Neuronal stem cell (in vitro differentiated cells): ENCODE data around the gene PRICKLE1.

Source experiments
- DNase-seq: peaks from one replicate; pipeline ENCODE4 v3.0.0-alpha.2; 2013; ENCODE audit warnings: low spot score
- H2AFZ ChIP-seq: one replicate; pipeline ENCODE4 v1.6.1; 2013; ENCODE audit warnings: mild to moderate bottlenecking, low read length, inconsistent platforms
- H2AK5ac ChIP-seq: 2 replicates; pipeline ENCODE4 v1.6.1; 2013; ENCODE audit warnings: low read depth, mild to moderate bottlenecking, inconsistent platforms, low read length, moderate library complexity, mixed read lengths
- H2BK120ac ChIP-seq: 2 replicates; pipeline ENCODE4 v1.6.1; 2013; ENCODE audit warnings: low read depth, mild to moderate bottlenecking, inconsistent platforms, low read length, moderate library complexity, mixed read lengths
- H2BK12ac ChIP-seq: one replicate; pipeline ENCODE4 v1.6.1; 2013; ENCODE audit warnings: low read length, inconsistent platforms
- H2BK15ac ChIP-seq: 2 replicates; pipeline ENCODE4 v1.6.1; 2013; ENCODE audit warnings: mild to moderate bottlenecking, low read length, inconsistent platforms, mixed read lengths
- H2BK5ac ChIP-seq: one replicate; pipeline ENCODE4 v1.6.1; 2013; ENCODE audit warnings: inconsistent platforms, mild to moderate bottlenecking, low read length, moderate library complexity
- H3K14ac ChIP-seq: one replicate; pipeline ENCODE4 v1.6.1; 2013; ENCODE audit warnings: low read length, inconsistent platforms
- H3K18ac ChIP-seq: 2 replicates; pipeline ENCODE4 v1.6.1; 2013; ENCODE audit warnings: low read length, inconsistent platforms
- H3K23ac ChIP-seq: 2 replicates; pipeline ENCODE4 v1.6.1; 2013; ENCODE audit warnings: low read depth, mild to moderate bottlenecking, mixed read lengths, low read length, inconsistent platforms; ENCODE audit not compliant: poor library complexity
- H3K27ac ChIP-seq: replicated peaks from 3 replicates; pipeline ENCODE4 v1.5.1; 2013; ENCODE audit warnings: low read length, inconsistent platforms
- H3K27me3 ChIP-seq, 3 experiments: 2 replicates each; pipeline ENCODE4 v1.6.1; 2013; ENCODE audit warnings: low read length in 3 of 3, mild to moderate bottlenecking in 2 of 3, inconsistent platforms in 1 of 3, low read depth in 1 of 3, mixed read lengths in 1 of 3, moderate library complexity in 1 of 3; ENCODE audit not compliant: control insufficient read depth in 3 of 3, insufficient read depth in 3 of 3
- H3K36me3 ChIP-seq, 2 donors: replicated peaks in 1 of 2; 2 replicates each; pipeline ENCODE4 v1.6.1; 2013; ENCODE audit warnings: low read length in 2 of 2; ENCODE audit not compliant: control insufficient read depth in 2 of 2, insufficient read depth in 2 of 2
- H3K4ac ChIP-seq: 2 replicates; pipeline ENCODE4 v1.6.1; 2013; ENCODE audit warnings: inconsistent platforms, mild to moderate bottlenecking, low read length, moderate library complexity
- H3K4me1 ChIP-seq, 2 donors: 1 replicate in 1 of 2; 2 replicates in 1 of 2; pipeline ENCODE4 v1.6.1; 2013; ENCODE audit warnings: low read length in 2 of 2, low read depth in 1 of 2; ENCODE audit not compliant: control insufficient read depth in 2 of 2, insufficient read depth in 1 of 2
- H3K4me2 ChIP-seq: one replicate; pipeline ENCODE4 v1.6.1; 2013; ENCODE audit warnings: mild to moderate bottlenecking, low read length, inconsistent platforms; ENCODE audit not compliant: insufficient read depth, poor library complexity, severe bottlenecking
- H3K4me3 ChIP-seq, 2 donors: 2 replicates each; pipeline ENCODE4 v1.5.1; 2013; ENCODE audit warnings: low read length in 2 of 2, mild to moderate bottlenecking in 2 of 2, inconsistent platforms in 1 of 2, moderate library complexity in 1 of 2
- H3K79me1 ChIP-seq: one replicate; pipeline ENCODE4 v1.6.1; 2013; ENCODE audit warnings: low read depth, mild to moderate bottlenecking, inconsistent platforms, low read length, moderate library complexity
- H3K9ac ChIP-seq: one replicate; pipeline ENCODE4 v1.6.1; 2013; ENCODE audit warnings: mild to moderate bottlenecking, low read depth, low read length, inconsistent platforms; ENCODE audit not compliant: poor library complexity
- H3K9me3 ChIP-seq, 2 donors: replicated peaks in 1 of 2; 2 replicates each; pipeline versions ENCODE3 to v1.6.1; 2013; ENCODE audit warnings: low read length in 2 of 2, mild to moderate bottlenecking in 2 of 2, inconsistent platforms in 1 of 2, low read depth in 1 of 2, mixed read lengths in 1 of 2, moderate library complexity in 1 of 2; ENCODE audit not compliant: control insufficient read depth in 2 of 2, insufficient read depth in 1 of 2
- H4K8ac ChIP-seq: one replicate; pipeline ENCODE4 v1.6.1; 2013; ENCODE audit warnings: low read depth, mild to moderate bottlenecking, inconsistent platforms, low read length, moderate library complexity
- H4K91ac ChIP-seq: one replicate; pipeline ENCODE4 v1.6.1; 2013; ENCODE audit warnings: low read length, low read depth, mild to moderate bottlenecking, inconsistent platforms; ENCODE audit not compliant: poor library complexity
- WGBS, 2 donors: extraction: QIAGEN DNeasy Blood & Tissue Kit; methylation state at CpG; one replicate each; pipeline ENCODE4 v1.1.7; 2013; ENCODE audit warnings: missing lambda C conversion rate in 2 of 2, mixed read lengths in 1 of 2; ENCODE audit not compliant: insufficient read length in 2 of 2, insufficient replicate concordance in 1 of 2; ENCODE audit errors: extremely low coverage in 2 of 2; 5-methylcytosine and 5-hydroxymethylcytosine counted together

Gene PRICKLE1

GRCh38 chr12:42510823-42511222, 78.7 kb downstream of the PRICKLE1 start:
- H3K18ac ChIP-seq, result no peak overlapping the region
- no peak overlapping the region for H3K9ac ChIP-seq
- H3K4ac ChIP-seq, result no peak overlapping the region
- peaks cover 4 to 5% of the 10 kb centered on the region in 2 donors for H3K4me1 ChIP-seq
- H3K27ac ChIP-seq, result no peak overlapping the region
- no peak overlapping the region for H4K8ac ChIP-seq
- no peaks in the 10 kb centered on the region for H3K27me3 ChIP-seq
- H2BK12ac ChIP-seq, result no peak overlapping the region
- H3K79me1 ChIP-seq, result no peaks in the 10 kb centered on the region
- no peak overlapping the region for H2BK5ac ChIP-seq
- H2BK15ac ChIP-seq, result no peak overlapping the region
- no peaks in the 10 kb centered on the region for H3K36me3 ChIP-seq
- no peaks in the 10 kb centered on the region for H3K9me3 ChIP-seq
- H3K23ac ChIP-seq, result no peak overlapping the region
- H2AFZ ChIP-seq, result no peak overlapping the region
- H3K4me3 ChIP-seq, result no peak overlapping the region
- DNase-seq, result no peak
- no peak overlapping the region for H2AK5ac ChIP-seq
- no peak overlapping the region for H4K91ac ChIP-seq
- no peak overlapping the region for H2BK120ac ChIP-seq
- H3K4me2 ChIP-seq, result no peak overlapping the region
- H3K14ac ChIP-seq, result no peak overlapping the region

- H3K27me3 ChIP-seq, result no peaks in the 10 kb centered on the region
- peak overlapping the region; percentile 21 for H2AFZ ChIP-seq
- no peak overlapping the region for H2BK12ac ChIP-seq
- H2BK120ac ChIP-seq, result no peak overlapping the region
- H2BK5ac ChIP-seq, result no peak overlapping the region
- no peak overlapping the region for H2BK15ac ChIP-seq
- no peak overlapping the region for H3K23ac ChIP-seq
- H2AK5ac ChIP-seq, result no peak overlapping the region
- H3K4me2 ChIP-seq, result no peak overlapping the region
- no peaks in the 10 kb centered on the region for H3K79me1 ChIP-seq
- no peak overlapping the region for H3K27ac ChIP-seq
- no peak overlapping the region for H3K18ac ChIP-seq
- no CpG with 5 or more reads among the region's 5 CpGs for WGBS, 2 donors
- no peak overlapping the region for H3K4me3 ChIP-seq
- H3K9me3 ChIP-seq, result no peaks in the 10 kb centered on the region
- no peak for DNase-seq
- no peak overlapping the region for H3K14ac ChIP-seq
- peaks cover 4 to 5% of the 10 kb centered on the region in 2 donors for H3K4me1 ChIP-seq
- no peaks in the 10 kb centered on the region for H3K36me3 ChIP-seq
- H4K8ac ChIP-seq, result no peak overlapping the region
- no peak overlapping the region for H4K91ac ChIP-seq
- no peak overlapping the region for H3K9ac ChIP-seq
- H3K4ac ChIP-seq, result no peak overlapping the region
These were observed 80.6 kb downstream of the PRICKLE1 start for GRCh38 chr12:42508913-42509460.

GRCh38 chr12:42507565-42507964, 82.0 kb downstream of the PRICKLE1 start:
- Histone ChIP-seq H4K91ac (no peak overlapping the region), H3K79me1 (no peaks in the 10 kb centered on the region), H3K27me3 (no peaks in the 10 kb centered on the region), H4K8ac (no peak overlapping the region), H3K23ac (no peak overlapping the region), H3K18ac (no peak overlapping the region), H3K9ac (no peak overlapping the region), H2BK5ac (no peak overlapping the region), H3K4ac (no peak overlapping the region), H3K9me3 (no peaks in the 10 kb centered on the region), H2BK12ac (no peak overlapping the region), H3K4me3 (no peak overlapping the region), H2BK15ac (no peak overlapping the region), H3K14ac (no peak overlapping the region), H3K36me3 (no peaks in the 10 kb centered on the region), H3K4me2 (no peak overlapping the region), H3K4me1 (peaks cover 4 to 5% of the 10 kb centered on the region in 2 donors), H2BK120ac (no peak overlapping the region), H3K27ac (no peak overlapping the region), H2AFZ (no peak overlapping the region), H2AK5ac (no peak overlapping the region)
- DNase-seq, result no peak
- WGBS, 2 donors, result no CpG with 5 or more reads among the region's 3 CpGs

- no peak overlapping the region for H2BK12ac ChIP-seq
- H3K4me2 ChIP-seq, result no peak overlapping the region
- WGBS, 2 donors, result no CpG with 5 or more reads among the region's 4 CpGs
These were observed 82.5 kb downstream of the PRICKLE1 start for GRCh38 chr12:42507081-42507480.

More at GRCh38 chr12:42507081-42507480, 82.5 kb downstream of the PRICKLE1 start:
- Histone ChIP-seq H4K91ac (no peak overlapping the region), H2BK5ac (no peak overlapping the region), H3K27me3 (no peaks in the 10 kb centered on the region), H3K4me3 (no peak overlapping the region), H3K23ac (no peak overlapping the region), H3K9me3 (no peaks in the 10 kb centered on the region), H3K27ac (no peak overlapping the region), H4K8ac (no peak overlapping the region), H3K4me1 (peaks cover 4 to 5% of the 10 kb centered on the region in 2 donors), H3K79me1 (no peaks in the 10 kb centered on the region), H2BK15ac (no peak overlapping the region), H3K4ac (no peak overlapping the region), H3K36me3 (no peaks in the 10 kb centered on the region), H2BK120ac (no peak overlapping the region), H2AK5ac (no peak overlapping the region), H3K9ac (no peak overlapping the region), H3K18ac (no peak overlapping the region), H3K14ac (no peak overlapping the region), H2AFZ (no peak overlapping the region)
- DNase-seq, result no peak
